Activated CD4-positive, alpha-beta T cell treated with anti-CD3 and anti-CD28 coated beads, Interleukin-10, Interleukin-2, amounts not matched to agents 100 ng/mL and 50 ng/mL, durations not matched to agents 16 hours and 8 hours (primary cell): ENCODE results near the gene UBR2.
"Not testable (repeated sequence)": the region's sequence is repeated elsewhere in the genome, so short reads cannot be mapped to it uniquely, and the experiment has no call there.

Source experiments
- DNase-seq: peaks from one replicate; pipeline ENCODE4 v3.0.0-alpha.2; 2020

The UBR2 gene

GRCh38 chr6:42733867-42734481 lies 170.1 kb downstream of the UBR2 start:
- not testable (repeated sequence) for DNase-seq

GRCh38 chr6:42735976-42736375 lies 172.1 kb downstream of the UBR2 start:
- no peak for DNase-seq

GRCh38 chr6:42740725-42741124 lies 176.9 kb downstream of the UBR2 start:
- no peak for DNase-seq

GRCh38 chr6:42742116-42742894 lies 178.5 kb downstream of the UBR2 start:
- DNase-seq, result no peak
